ENCODE measurements around the gene TOM1L2.
A peak's percentile ranks its signal among the peaks of the same experiment; 100 is the strongest.
"Not testable (repeated sequence)": the region's sequence is repeated elsewhere in the genome, so short reads cannot be mapped to it uniquely, and the experiment has no call there.

Gene TOM1L2

DNA sequence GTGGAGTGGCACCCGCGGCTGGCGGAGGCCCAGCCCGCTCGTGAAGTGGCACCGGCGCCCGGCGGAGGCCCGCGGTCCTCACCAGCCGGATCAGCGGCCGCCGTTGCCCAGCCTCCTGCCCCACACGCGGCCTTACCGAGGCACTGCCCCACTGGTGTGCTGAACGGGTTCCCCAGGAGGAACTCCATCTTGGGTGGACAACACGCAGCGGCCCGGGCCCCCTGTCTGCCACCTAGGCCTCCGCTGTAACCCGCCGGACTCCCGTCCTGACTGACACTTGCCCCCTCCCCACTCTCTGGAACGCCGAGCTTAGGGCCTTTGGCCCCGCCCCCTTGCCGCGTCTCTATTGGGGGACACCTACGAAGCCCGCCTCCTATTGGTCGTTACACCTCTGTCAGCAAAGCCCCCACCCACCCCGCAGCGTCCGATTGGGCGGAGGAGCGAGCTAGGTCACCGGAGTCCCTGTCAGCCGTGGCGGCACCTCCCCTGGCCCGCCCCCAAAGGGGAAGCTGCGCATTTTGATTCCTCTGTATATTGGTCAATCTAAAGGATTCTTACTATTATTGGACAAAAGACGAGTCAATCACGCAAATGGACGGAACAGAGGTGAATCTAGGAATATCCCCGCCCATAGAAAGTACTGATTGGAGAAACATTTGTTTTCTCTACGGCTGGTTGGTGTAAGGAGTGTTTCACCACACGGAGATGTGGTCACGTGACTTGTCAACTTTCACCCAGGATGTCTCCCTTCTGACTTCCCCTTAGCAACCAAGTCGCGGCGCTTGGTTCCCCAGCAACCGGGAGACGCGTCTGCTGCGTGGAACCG lies at the start of gene TOM1L2, which contains the start of gene DRC3:
TOM1L2 (minus strand) TSS at position 275 of the 826 bp plus-strand sequence; CDS start at position 188, 87 bp downstream.
DRC3 (plus strand) TSS at position 737 of the 826 bp plus-strand sequence. CDS start 4,737 bp downstream, outside the sequence.
- DNase-seq (ENCODE audit: low read depth in 2 of 2) = peak; percentile 98 to 100

DNA sequence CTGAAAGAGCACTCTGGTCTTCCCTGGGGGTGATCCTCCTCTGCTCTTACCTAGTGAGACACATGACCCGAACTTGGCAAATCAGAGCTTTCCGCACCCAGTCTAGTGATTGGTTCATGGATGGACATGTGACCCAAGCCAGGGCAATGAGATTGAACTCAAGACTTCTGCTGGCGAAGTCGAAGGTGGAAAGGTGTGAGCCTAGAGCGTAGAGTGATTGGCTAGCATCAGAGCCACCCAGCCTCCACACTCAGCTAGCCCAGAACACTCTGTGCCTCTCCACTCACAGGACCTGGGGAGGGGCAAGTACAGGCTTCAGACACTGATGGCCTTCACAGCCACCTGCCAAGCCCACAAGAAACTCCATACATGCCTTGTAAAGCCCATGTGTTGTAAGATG lies 49.2 kb upstream of the TOM1L2 start:
- DNase-seq (ENCODE audit: low read depth in 2 of 2) = no peak

DNA sequence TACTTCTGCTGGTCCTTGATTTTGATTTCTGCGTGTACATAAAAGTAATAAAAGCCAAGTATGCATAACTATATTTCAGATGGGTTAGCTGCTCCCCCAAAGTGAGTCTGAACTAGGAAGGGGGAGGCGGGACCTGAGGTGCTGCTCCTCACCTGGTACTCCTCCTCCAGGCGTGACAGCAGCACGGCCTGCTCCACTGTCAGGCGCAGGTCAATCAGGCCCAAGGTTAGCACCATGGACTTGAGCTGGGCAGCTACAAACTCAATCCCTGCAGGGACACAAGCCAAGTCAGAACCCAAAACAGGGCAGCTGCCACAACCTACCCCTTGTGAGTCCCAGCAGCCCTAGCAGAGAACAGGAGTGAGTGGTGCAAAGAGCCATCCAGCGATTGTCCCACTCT lies 48.8 kb upstream of the TOM1L2 start:
- DNase-seq (ENCODE audit: low read depth in 2 of 2) = no peak

DNA sequence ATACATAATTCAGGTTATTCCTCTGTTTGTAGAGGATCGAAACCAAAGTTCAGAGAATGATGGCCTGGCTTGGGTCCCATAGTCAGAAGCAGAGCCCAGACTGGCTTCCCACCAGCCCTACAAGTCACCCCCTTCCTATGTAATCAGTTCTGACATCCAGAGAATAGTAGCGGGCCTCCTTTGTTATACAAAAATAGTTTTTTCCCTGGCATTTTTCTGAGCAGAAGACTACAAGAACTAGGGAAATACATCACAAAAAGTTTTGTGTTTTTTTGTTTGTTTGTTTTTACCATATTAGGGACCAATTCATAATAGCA lies 47.6 kb upstream of the TOM1L2 start:
- DNase-seq (ENCODE audit: low read depth in 2 of 2) = no peak

DNA sequence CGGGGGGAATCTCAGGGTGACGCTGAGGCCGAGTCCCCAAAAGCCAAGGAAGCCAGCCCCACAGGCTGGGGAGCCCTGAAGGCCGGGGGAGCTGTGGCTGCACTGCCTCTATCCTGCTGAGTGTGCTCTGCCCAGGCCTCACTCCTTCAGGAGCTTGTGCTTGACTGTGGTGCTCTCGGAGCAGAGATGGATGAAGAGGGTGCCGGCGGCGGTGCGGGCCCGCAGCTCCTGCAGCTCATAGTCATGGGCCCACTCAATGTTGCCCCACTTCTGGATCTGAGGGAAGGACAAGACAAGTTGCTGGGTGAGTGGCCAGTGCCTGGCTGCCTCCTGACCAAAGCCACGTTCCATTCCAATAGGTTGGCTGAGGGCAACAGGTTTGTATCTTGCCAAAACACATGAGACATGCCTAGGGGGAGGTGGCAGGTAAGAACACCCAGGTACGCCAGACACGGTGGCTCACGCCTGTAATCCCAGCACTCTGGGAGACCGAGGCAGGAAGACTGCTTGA lies 46.3 kb upstream of the TOM1L2 start:
- no peak for DNase-seq (ENCODE audit: low read depth in 2 of 2)

DNA sequence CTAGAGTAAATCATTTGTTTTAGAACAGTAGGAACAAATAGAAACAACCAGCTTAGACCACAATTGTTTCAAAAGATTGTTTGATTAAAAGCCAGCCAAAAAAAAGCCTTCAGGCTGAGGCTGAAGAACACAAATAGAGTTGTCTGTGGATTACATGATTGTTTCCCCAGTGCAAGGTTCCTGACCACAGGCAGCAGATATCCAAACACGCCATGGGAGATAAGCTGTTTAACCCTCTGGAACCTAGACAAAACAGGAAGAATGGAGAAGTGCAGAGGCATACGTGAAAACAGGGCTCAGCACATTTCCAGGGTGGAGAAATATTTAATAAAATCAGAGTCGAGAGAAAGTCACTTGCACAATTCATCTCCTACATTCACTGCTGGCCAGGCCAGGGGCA lies 45.8 kb upstream of the TOM1L2 start:
- no peak for DNase-seq (ENCODE audit: low read depth in 2 of 2)

DNA sequence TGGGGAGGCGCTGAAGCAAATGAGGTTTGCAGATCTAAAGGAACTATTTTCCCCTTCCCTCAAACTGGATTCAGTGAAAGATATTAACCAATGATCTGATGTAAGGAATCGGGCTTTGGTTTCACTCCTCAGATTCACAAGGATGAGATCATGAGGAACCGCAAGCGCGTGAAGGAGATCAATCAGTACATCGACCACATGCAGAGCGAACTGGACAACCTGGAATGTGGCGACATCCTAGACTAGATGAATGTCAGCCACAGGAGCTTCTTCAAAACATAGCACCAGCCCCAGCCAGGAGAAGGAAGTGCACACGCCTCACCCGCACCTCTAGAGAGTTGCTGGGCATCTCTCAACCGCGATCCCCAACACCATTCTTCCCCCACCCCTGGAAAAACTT lies 44.2 kb upstream of the TOM1L2 start:
- no peak for DNase-seq (ENCODE audit: low read depth in 2 of 2)

DNA sequence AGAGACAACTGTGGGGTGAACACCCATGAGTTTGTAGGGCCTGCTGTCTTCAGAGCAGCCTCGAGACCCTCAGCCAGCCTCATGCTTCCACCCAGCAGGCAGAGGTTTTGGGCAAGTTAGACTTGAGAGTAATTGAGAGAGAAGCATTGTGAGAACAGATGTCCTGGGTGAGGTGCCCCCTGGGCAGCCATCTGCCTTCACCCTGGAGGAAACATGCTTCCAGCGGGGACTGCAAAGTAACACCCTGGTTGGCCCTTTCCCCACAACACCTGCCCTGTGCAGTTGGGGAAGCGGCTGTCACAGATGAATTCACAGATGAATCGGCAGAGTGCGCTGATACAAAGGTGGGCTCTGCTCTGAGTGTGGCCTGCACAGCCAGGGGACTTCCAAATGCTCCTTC lies 43.4 kb upstream of the TOM1L2 start:
- no peak for DNase-seq (ENCODE audit: low read depth in 2 of 2)

DNA sequence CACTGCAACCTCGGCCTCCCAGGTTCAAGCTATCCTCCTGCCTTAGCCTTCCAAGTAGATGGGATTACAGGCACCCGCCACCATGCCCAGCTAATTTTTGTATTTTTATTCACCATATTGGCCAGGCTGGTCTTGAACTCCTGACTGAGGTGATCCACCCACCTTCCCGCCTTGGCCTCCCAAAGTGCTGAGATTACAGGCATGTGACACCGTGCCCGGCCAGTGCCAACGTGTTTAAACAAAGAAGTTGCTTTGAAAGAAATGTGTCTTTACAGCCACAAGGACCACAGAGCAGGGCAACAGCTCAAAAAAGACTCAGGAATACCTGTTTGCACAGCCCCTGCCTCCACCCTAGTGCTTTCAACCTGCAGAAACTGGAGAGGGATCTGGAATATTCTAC lies 41.8 kb upstream of the TOM1L2 start:
- no peak for DNase-seq (ENCODE audit: low read depth in 2 of 2)

DNA sequence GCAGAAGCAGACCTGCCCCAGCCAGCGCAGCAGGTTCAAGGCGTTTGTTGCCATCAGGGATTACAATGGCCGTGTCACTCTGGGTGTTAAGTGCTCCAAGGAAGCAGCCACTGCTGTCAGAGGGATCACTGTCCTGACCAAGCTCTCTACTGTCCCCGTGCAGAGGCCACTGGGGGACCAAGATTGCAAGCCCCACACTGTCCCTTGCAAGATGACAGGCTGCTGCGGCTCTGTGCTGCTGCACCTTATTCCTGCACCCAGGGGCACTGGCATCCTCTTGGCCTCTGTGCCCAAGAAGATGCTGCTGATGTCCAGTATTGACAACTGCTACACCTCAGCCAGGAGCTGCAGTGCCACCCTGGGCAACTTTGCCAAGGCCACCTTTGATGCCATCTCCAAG lies 39.1 kb upstream of the TOM1L2 start:
- DNase-seq (ENCODE audit: low read depth in 2 of 2) = no peak

DNA sequence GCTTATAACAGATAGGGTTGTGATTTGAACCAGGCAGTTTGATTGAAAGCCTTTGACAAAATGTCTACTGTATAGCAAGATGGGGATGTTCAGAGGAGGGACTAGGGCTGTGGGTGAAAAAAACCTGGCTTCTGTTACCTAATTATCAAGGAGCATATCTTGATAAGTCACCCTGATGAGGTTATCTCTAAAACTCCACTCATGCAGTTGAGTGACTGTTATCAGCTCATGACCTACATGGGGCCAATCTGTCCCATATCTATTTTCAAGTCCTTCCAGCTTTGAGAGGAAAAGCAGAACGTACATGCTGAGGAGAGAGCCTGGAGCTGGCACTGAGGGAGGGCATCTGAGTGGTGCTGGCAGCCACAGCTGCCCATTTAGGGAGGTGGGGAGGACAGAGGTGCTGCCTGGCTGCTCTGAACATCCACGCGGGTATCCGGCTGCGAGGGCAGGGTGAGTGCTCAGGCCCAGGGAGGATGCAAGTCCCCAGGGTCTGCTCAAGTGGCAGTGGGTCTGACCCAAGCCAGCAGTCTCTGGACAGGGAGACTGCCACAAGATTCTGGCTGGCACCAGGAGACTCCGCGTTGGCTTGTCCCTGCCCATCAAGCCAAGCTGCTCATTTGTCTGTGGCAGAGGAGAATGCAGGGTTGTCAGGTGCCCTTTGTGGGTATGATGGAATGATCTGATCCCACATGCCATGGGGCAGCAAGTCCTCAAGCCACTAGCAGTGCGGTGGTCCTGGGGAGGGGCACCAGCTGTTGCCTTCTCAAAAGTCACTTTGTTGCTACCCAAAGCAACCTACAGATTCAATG lies 37.6 kb upstream of the TOM1L2 start:
- DNase-seq (ENCODE audit: low read depth in 2 of 2) = no peak

DNA sequence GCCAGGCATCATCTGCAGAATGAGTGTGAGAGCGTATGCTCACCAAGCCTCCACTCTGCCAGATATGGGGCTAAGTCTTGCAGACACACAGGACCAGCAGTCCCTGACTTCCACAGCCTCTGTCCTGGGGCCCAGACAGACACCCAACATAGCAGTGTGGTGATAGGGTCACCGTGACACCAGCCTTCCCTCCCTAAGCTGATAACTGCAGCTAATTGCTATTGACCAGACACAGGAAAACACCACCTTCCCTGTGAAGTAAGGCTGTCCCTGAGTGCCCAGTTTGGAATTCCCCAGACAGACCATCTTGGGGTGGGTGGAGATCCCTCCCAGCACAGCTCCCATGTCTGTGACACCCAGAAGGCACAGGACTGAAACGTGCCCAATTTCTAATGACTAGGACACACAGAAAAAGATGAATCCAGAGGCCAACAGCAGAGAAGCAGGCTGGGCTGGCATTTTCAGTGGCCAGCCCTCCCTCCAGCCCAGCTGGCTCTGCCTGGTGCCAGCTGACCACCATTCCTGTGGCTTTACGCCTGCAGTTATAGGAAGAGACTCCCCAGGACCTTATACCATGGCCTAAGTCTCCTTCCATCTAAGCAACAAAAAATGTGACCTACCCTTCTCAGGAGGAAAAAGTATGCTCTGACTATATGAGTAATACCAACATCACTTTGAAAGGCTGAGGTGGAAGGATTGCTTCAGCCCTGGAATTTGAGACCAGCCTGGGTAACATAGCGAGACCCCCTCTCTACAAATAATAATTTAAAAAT lies 36.5 kb upstream of the TOM1L2 start:
- no peak for DNase-seq (ENCODE audit: low read depth in 2 of 2)

DNA sequence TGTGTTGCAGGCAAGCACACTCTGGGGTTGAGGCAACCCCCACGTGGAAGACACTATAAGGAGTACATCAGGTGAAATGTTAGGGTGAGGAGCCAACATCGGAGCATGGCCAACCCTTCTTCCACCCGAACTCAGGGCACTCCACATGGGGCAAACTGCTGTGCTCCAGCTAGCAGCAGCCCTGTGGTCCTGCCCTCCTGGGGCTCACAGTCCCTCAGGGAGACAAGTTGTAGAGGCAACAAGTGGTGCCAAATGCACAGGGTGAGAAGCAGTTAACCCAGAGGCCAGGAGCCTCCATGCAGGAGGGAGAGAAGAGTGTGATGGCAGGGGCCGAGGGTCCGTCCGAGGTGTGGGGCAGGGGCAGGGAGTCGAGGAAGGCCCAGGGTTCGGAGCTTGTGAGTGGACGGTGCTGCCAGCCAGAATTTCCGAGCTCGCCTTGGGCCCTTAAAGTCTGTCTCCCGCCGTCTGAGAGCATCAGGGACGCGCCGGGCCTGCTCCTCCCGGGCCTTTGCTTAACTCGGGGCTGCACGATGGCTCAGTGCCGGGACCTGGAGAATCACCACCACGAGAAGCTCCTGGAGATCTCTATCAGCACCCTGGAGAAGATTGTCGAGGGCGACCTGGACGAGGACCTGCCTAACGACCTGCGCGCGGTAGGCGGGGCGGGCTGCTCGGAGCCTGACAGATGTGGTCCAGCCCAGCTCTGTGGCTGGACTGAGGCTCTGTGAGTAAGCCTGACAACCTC lies 34.5 kb upstream of the TOM1L2 start:
- DNase-seq (ENCODE audit: low read depth in 2 of 2) = no peak

DNA sequence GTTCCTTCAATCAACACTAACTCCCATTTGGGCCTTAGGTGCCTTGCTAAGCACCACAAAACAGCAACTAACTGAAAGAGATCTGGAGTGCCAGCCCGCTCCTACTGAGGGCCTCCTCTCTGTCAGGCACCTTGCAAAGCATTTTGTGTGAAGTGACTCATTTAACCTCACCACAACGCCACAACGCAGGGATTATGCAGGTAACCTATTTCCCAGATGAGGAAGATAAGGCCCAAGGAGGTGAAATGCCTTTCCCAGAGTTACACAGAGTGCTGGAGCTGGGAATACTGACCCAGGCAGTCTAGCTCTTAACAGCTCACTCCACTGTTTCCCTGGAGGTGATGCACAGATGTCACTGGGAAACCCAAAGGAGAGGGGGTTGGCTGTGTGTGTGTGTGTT lies 33.3 kb upstream of the TOM1L2 start:
- no peak for DNase-seq (ENCODE audit: low read depth in 2 of 2)

DNA sequence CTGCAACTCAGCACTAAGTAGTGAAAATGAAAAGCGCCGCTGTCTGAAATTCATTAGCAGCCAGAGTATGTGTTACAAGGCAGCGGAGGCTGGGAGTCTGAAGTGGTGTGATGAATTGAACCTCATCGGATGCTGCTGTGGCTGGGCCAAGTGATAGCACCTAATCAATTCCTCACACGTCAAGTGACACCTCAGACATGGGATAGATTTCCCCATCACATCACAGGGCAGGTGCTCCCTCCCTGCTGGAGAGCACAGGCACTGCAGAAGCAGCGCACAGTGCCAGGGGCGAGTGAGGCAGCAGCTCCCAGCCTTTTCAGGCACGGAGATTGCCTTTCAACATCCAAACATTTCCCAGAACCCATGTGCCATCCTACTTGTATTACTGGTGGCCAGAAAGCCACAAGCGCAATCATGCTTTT lies 32.7 kb upstream of the TOM1L2 start:
- no peak for DNase-seq (ENCODE audit: low read depth in 2 of 2)

DNA sequence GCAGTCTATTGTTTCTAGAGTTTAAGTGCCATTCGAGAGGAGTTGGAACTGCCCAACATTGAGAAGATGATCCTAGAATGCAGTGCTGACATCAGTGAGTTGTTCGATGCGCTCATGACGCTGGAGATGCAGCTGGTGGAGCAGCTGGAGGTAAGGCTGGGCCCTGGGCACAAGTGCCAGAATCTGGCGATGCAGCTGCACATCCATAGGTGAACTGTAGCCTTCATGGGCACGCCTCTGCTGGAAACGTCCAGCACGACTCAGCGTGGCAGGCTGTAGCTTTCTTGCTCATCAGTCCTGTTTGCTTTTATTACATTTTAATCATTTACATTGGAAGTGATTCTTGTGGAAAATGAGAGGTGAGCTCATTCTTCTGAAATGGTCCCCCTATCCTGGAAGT lies 32.1 kb upstream of the TOM1L2 start:
- no peak for DNase-seq (ENCODE audit: low read depth in 2 of 2)

DNA sequence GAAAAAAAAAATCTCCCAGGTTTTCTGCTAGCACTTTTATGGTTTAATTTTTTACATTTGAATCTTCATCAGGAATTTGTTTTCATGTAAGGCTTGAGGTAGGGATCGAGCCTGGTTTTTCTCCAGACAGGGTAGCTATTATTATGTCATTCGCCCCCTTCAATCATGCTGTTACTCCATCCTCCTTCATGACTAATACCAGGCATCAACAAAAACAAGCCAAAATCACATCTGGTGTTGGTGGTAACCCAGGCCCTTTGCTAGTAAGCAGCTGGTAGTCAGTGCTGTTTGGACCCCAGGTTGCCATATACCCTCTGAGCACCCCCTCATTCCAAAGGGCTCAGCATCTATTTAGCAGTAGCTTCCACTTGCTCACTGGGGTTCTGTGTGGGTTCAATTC lies 30.0 kb upstream of the TOM1L2 start:
- DNase-seq (ENCODE audit: low read depth in 2 of 2) = no peak

DNA sequence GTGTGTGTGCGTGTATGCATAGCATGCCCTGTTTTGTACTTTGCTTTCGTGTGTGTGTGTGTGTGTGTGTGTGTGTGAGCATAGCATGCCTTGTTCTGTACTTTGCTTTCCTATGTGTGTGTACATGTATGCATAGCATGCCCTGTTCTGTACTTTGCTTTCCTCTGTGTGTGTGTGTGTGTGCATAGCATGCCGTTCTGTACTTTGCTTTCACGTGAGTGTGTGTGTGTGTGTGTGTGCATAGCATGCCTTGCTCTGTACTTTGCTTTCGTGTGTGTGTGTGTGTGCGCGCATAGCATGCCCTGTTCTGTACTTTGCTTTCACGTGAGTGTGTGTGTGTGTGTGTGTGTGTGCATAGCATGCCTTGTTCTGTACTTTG lies 27.8 kb upstream of the TOM1L2 start:
- DNase-seq (ENCODE audit: low read depth in 2 of 2) = no peak

DNA sequence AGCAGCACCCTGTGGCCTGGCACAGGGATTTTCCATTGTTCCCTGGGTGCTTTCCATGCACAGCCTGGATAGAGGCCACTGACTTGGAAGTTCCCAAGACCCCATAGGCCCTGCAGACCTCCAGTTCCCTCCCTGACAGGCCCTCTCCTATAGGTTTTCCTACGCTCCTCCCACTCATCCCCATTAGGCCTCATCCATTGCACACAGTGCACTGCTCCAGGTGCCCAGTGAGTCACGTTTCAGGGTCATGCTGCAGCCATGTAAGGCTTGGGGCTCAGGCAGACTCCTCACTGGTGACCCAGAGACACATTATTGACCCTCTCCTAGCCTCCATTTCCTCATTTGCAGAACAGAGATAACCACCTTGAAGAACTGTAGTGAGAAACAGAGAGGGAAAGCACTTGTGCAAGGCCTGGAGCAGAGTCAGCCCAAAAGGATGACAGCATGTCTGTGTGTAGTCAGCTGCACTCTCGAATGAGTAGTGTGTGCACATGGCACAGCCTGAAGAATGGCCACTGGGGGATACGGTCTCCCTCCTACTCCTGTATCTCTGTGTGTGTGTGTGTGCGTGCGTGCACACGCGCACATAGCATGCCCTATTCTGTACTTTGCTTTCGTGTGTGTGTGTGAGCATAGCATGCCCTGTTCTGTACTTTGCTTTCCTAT lies 27.3 kb upstream of the TOM1L2 start:
- DNase-seq (ENCODE audit: low read depth in 2 of 2) = no peak

DNA sequence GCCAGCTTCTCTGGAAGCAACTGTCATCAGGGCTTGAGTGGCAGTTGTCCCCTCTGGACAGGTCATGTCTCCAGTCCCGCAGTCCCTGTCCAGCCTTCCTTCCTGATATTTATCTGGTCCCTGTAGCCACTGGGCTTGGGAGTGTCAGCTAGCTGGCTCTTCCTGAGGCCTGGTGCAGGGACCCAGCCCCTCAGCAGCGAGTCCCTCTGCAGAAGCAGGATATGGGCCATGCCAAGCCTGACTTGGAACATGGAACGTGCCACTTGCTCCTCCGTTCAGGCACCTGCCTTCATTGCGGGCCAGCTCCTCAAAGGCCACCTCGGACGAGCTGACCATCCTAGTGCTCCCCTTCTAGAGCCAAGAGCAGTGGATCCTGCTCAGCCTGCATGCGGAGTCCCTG lies 26.7 kb upstream of the TOM1L2 start:
- no peak for DNase-seq (ENCODE audit: low read depth in 2 of 2)

DNA sequence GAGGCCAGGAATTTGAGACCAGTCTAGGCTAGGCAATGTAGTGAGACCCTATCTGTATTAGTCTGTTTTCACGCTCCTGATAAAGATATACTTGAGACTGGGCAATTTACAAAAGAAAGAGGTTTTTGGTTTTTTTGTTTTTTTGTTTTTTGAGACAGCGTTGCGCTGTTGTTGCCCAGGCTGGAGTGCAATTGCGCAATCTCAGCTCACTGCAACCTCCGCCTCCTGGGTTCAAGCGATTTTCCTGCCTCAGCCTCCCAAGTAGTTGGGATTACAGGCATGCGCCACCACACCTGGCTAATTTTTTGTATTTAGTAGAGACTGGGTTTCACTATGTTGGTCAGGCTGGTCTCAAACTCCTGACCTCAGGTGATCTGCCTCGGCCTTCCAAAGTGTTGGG lies 23.7 kb upstream of the TOM1L2 start:
- DNase-seq (ENCODE audit: low read depth in 2 of 2) = not testable (repeated sequence)

Measured in stimulated activated CD8-positive, alpha-beta memory T cell treated with anti-CD3 and anti-CD28 coated beads, Interleukin-2, amount 100 ng/mL, for 1 hour (primary cell).